Raji (cell line): ENCODE results near the gene WDFY3.

Experiments used
- POLR2A ChIP-seq: IDR thresholded peaks from 2 replicates; pipeline ENCODE4 v1.6.1; 2011; ENCODE audit warnings: low read depth, low read length, control low read depth; ENCODE audit not compliant: insufficient read depth

Gene WDFY3

GRCh38 chr4:84895283-84895682 lies 71.2 kb downstream of the WDFY3 start:
- TF ChIP-seq POLR2A, result no peak

- no peak for TF ChIP-seq POLR2A
Observed at GRCh38 chr4:84894621-84895020, 71.9 kb downstream of the WDFY3 start.

- TF ChIP-seq POLR2A, result no peak
Observed at GRCh38 chr4:84892950-84893349, 73.5 kb downstream of the WDFY3 start.

GRCh38 chr4:84887824-84888223 lies 78.7 kb downstream of the WDFY3 start:
- TF ChIP-seq POLR2A, result no peak

GRCh38 chr4:84879651-84880200 lies 86.8 kb downstream of the WDFY3 start:
- no peak for TF ChIP-seq POLR2A

GRCh38 chr4:84878546-84878945 lies 87.9 kb downstream of the WDFY3 start:
- TF ChIP-seq POLR2A, result no peak

GRCh38 chr4:84878090-84878489 lies 88.4 kb downstream of the WDFY3 start:
- no peak for TF ChIP-seq POLR2A

- TF ChIP-seq POLR2A, result no peak
Observed at GRCh38 chr4:84877051-84877833, 89.2 kb downstream of the WDFY3 start.

GRCh38 chr4:84875636-84876371 lies 90.7 kb downstream of the WDFY3 start:
- no peak for TF ChIP-seq POLR2A

- TF ChIP-seq POLR2A, result no peak
Observed at GRCh38 chr4:84874619-84875018, 91.9 kb downstream of the WDFY3 start.

GRCh38 chr4:84870398-84871163 lies 95.9 kb downstream of the WDFY3 start:
- TF ChIP-seq POLR2A, result no peak

- TF ChIP-seq POLR2A, result no peak
Observed at GRCh38 chr4:84866295-84866694, 100.2 kb downstream of the WDFY3 start.

GRCh38 chr4:84865600-84865999 lies 100.9 kb downstream of the WDFY3 start:
- no peak for TF ChIP-seq POLR2A

GRCh38 chr4:84862064-84862463 lies 104.4 kb downstream of the WDFY3 start:
- no peak for TF ChIP-seq POLR2A

GRCh38 chr4:84857296-84857695 lies 109.2 kb downstream of the WDFY3 start:
- TF ChIP-seq POLR2A, result no peak
